Parathyroid adenoma (tissue), 2 donors: Measurements from ENCODE around the gene CIAPIN1.

ENCODE experiments used
- H2AFZ ChIP-seq: fragments of 300-600 bp; sonication (generic); one replicate; pipeline ENCODE4 v1.7.0; 2017; ENCODE audit warnings: antibody characterized with exemption, mild to moderate bottlenecking
- H3K27ac ChIP-seq: fragments of 300-600 bp; sonication (generic); one replicate; pipeline ENCODE4 v1.7.0; 2017
- H3K27me3 ChIP-seq: fragments of 300-600 bp; sonication (generic); one replicate; pipeline ENCODE4 v1.7.0; 2017; ENCODE audit warnings: low read length; ENCODE audit not compliant: control insufficient read depth, insufficient read depth
- H3K36me3 ChIP-seq: fragments of 300-600 bp; sonication (generic); one replicate; pipeline ENCODE4 v1.7.0; 2017; ENCODE audit warnings: low read length; ENCODE audit not compliant: control insufficient read depth, insufficient read depth
- H3K4me1 ChIP-seq: fragments of 300-600 bp; sonication (generic); one replicate; pipeline ENCODE4 v1.7.0; 2017; ENCODE audit warnings: control low read depth
- H3K4me2 ChIP-seq: fragments of 300-600 bp; sonication (generic); one replicate; pipeline ENCODE4 v1.7.0; 2017; ENCODE audit warnings: low read length
- H3K4me3 ChIP-seq: fragments of 300-600 bp; sonication (generic); one replicate; pipeline ENCODE4 v1.7.0; 2017; ENCODE audit warnings: low read depth, low read length
- H3K79me2 ChIP-seq: fragments of 300-600 bp; sonication (generic); one replicate; pipeline ENCODE4 v1.7.0; 2017; ENCODE audit warnings: control low read depth
- H3K9ac ChIP-seq: fragments of 300-600 bp; sonication (generic); one replicate; pipeline ENCODE4 v1.7.0; 2017; ENCODE audit warnings: mild to moderate bottlenecking
- H3K9me3 ChIP-seq: fragments of 300-600 bp; sonication (generic); one replicate; pipeline ENCODE4 v1.7.0; 2017; ENCODE audit warnings: low read length; ENCODE audit not compliant: control insufficient read depth
- TF ChIP-seq, protein P1 (sequence below): fragments of 300-600 bp; sonication (generic); IDR thresholded peaks from one replicate; pipeline ENCODE4 v1.7.0; 2017; ENCODE audit warnings: antibody characterized with exemption, mild to moderate bottlenecking
- donor health status: primary hyperparathyroidism.

The CIAPIN1 gene

GRCh38 chr16:57447186-57447962, at the start of gene CIAPIN1, which contains the start of gene COQ9:
Gene CIAPIN1, minus strand, starts transcription at chr16:57447385. Its CDS starts 6,457 bp downstream, at chr16:57440928.
Gene COQ9, plus strand, starts transcription at chr16:57447479. Its CDS starts 27 bp downstream, at chr16:57447506.
- H3K27me3 ChIP-seq = no peaks in the 10 kb centered on the region
- peak within 1 kb of the TSS; percentile 96 for H3K9ac ChIP-seq
- H2AFZ ChIP-seq = peak within 1 kb of the TSS; percentile 89
- H3K9me3 ChIP-seq = no peaks in the 10 kb centered on the region
- peaks cover 31% of the 10 kb centered on the region for H3K79me2 ChIP-seq
- peak within 1 kb of the TSS; percentile 86 for H3K4me3 ChIP-seq
- peaks cover 14% of the 10 kb centered on the region for H3K4me1 ChIP-seq
- H3K4me2 ChIP-seq = peak within 1 kb of the TSS; percentile 73
- peak within 1 kb of the TSS; percentile 86 for H3K27ac ChIP-seq
- TF ChIP-seq, protein P1, sequence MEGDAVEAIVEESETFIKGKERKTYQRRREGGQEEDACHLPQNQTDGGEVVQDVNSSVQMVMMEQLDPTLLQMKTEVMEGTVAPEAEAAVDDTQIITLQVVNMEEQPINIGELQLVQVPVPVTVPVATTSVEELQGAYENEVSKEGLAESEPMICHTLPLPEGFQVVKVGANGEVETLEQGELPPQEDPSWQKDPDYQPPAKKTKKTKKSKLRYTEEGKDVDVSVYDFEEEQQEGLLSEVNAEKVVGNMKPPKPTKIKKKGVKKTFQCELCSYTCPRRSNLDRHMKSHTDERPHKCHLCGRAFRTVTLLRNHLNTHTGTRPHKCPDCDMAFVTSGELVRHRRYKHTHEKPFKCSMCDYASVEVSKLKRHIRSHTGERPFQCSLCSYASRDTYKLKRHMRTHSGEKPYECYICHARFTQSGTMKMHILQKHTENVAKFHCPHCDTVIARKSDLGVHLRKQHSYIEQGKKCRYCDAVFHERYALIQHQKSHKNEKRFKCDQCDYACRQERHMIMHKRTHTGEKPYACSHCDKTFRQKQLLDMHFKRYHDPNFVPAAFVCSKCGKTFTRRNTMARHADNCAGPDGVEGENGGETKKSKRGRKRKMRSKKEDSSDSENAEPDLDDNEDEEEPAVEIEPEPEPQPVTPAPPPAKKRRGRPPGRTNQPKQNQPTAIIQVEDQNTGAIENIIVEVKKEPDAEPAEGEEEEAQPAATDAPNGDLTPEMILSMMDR = no peak
- H3K36me3 ChIP-seq = no peaks in the 10 kb centered on the region

GRCh38 chr16:57493767-57494166, 46.6 kb upstream of the CIAPIN1 start:
- Histone ChIP-seq H3K4me3 (no peak overlapping the region), H3K9ac (no peak overlapping the region), H3K27me3 (no peaks in the 10 kb centered on the region), H3K27ac (no peak overlapping the region), H3K36me3 (no peaks in the 10 kb centered on the region), H3K4me2 (no peak overlapping the region), H2AFZ (no peak overlapping the region), H3K79me2 (no peaks in the 10 kb centered on the region), H3K9me3 (no peaks in the 10 kb centered on the region), H3K4me1 (no peaks in the 10 kb centered on the region)
- TF ChIP-seq, protein P1 = no peak

DNA sequence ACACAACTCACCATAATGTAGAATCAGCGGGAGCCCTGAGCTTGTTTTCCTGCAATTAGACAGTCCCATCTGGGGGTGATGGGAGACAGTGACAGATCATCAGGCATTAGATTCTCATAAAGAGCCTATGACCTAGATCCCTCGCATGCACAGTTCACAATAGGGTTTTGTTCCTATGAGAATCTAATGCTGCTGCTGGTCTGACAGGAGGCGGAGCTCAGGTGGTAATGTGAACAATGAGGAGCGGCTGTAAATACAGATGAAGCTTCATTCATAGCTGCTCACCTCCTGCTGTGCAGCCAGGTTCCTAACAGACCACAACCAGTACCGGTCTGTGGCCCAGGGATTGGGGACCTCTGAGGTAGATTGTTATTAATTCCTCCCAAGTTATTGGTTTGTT, 42.0 kb upstream of the CIAPIN1 start:
- Histone ChIP-seq H2AFZ (no peak overlapping the region), H3K9ac (no peak overlapping the region), H3K36me3 (no peaks in the 10 kb centered on the region), H3K4me3 (no peak overlapping the region), H3K4me1 (peaks cover 8% of the 10 kb centered on the region), H3K4me2 (no peak overlapping the region), H3K27ac (no peak overlapping the region), H3K79me2 (peaks cover 2% of the 10 kb centered on the region), H3K27me3 (no peaks in the 10 kb centered on the region), H3K9me3 (no peaks in the 10 kb centered on the region)
- TF ChIP-seq, protein P1 = no peak

DNA sequence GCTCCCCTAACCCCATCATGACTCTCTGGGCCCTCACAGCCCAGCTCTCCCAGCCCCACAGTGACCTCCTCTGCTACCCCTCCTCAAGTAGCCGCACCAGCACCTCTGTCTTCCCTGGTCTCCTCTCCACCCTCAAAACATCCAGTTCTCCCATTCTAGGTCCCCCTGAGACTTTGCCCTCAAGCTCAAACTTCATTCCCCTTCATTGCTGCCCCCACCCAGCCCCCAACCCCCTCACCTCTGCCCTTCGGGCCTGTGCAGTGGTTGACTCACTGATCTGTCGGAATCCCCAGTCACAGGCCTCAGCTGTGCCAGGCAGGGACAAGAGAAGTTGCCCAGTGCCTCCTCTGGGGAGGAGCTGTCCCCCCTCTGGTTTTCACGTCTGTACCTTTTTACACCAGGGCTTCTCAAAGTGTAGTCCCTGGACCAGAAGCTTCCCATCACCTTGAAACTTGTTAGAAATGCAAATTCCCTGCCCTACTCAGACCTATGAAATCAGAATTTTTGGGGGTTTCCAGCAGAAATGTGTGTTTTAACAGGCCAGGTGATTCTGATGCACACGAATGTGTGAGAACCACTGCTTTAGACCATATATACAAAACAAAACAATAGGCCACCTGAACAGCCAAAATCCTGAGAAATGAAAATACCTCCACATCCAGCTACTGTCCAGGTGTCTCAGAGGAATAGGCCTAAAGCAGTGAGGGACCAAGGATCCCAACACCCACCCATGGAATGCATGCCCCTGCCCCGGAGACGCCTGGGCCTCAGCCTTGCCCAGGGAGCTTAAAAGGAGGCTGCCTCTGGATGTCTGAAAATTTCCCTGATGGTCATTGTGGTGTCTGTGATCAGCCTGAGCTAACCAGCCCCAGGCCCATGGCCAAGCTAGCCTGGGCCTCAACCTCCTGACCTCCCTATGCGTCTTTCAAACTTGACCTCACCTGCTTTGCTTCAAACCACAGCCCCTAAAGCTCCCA, 40.0 kb upstream of the CIAPIN1 start:
- peaks cover 15% of the 10 kb centered on the region for H3K4me1 ChIP-seq
- H3K4me3 ChIP-seq = no peak overlapping the region
- H3K4me2 ChIP-seq = peak overlapping the region; percentile 39
- H3K9me3 ChIP-seq = no peaks in the 10 kb centered on the region
- H3K27me3 ChIP-seq = no peaks in the 10 kb centered on the region
- no peaks in the 10 kb centered on the region for H3K36me3 ChIP-seq
- H3K9ac ChIP-seq = no peak overlapping the region
- TF ChIP-seq, protein P1 = no peak
- H3K27ac ChIP-seq = peak overlapping the region; percentile 55
- H2AFZ ChIP-seq = peak overlapping the region; percentile 81
- peaks cover 5% of the 10 kb centered on the region for H3K79me2 ChIP-seq
